CD1c-positive myeloid dendritic cell (primary cell): ENCODE results near the gene ARHGAP33.
A peak's percentile ranks its signal among the peaks of the same experiment; 100 is the strongest.

Source experiments
- DNase-seq: peaks from one replicate; pipeline ENCODE4 v3.0.0-alpha.2; 2016; ENCODE audit errors: extremely low spot score

The ARHGAP33 gene

DNA sequence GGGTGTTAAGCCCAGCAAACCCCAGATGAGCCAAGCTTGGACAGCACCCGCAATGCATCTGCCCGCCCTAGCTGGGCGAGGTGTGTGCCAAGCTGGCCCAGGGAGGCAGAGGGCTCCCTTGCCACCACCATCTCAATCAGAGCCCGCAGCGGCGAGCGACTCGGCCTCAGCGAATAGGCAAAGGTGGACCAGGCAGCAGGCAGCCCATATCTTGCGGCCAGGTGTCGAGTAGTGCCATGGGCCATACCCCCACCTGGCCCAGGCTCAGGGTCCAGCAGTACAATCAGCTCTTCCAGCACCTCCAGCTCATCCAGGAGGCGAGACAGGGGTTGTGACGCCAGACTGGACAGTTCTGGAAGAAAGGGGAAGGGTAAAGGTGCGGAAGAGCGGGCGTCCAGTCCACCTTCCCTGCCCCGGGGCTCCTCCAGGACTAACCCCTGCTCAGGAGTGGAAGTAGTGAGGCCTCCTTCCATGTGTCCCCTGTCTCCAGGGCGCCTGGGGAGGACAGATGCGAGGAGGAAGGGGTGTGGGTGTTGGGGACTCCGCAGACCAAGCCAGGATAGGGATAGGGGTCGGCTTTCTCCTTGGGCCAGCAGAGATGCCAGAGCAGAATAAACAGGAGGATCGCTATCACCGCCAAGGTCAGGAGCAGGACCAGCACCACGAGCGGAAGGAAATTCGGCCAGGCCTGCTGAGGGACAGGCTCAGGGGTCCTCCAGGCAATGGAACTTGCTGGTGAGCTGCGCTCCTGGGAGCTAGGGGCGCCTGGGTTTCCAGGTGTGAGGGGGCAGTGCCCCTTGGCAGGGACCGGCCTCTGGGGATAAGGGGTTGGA is 35.9 kb upstream of the ARHGAP33 start:
- DNase-seq: no peak

- DNase-seq: no peak
Measured at GRCh38 chr19:35740108-35740422, 35.3 kb upstream of the ARHGAP33 start.

- DNase-seq: peak; percentile 98
Measured at GRCh38 chr19:35740423-35741202, 34.8 kb upstream of the ARHGAP33 start.

DNA sequence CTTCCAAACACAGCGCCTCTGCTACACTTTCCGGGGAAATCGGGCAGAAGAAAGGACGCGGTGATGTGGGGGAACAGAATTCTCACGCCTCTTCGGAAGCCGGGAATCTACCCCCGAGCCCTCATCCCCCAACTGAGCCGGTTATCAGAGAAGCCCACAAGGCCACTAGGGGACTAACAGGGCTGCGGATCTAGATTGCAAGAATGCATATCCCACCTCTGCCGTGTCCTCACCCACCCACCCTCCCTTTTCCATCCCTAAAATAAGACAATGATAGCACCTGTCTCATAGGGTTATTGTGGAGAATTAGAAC is 34.2 kb upstream of the ARHGAP33 start:
- no peak for DNase-seq

- peak; percentile 94 for DNase-seq
Measured at GRCh38 chr19:35742121-35742724, 33.1 kb upstream of the ARHGAP33 start, which contains the start of gene IGFLR1. IGFLR1 (minus strand) TSS chr19:35742452; CDS start chr19:35741180, 1,272 bp downstream.

- no peak for DNase-seq
Measured at GRCh38 chr19:35743640-35744429, 31.5 kb upstream of the ARHGAP33 start.

GRCh38 chr19:35744430-35745327 is 30.7 kb upstream of the ARHGAP33 start:
- DNase-seq: peak; percentile 98

DNA sequence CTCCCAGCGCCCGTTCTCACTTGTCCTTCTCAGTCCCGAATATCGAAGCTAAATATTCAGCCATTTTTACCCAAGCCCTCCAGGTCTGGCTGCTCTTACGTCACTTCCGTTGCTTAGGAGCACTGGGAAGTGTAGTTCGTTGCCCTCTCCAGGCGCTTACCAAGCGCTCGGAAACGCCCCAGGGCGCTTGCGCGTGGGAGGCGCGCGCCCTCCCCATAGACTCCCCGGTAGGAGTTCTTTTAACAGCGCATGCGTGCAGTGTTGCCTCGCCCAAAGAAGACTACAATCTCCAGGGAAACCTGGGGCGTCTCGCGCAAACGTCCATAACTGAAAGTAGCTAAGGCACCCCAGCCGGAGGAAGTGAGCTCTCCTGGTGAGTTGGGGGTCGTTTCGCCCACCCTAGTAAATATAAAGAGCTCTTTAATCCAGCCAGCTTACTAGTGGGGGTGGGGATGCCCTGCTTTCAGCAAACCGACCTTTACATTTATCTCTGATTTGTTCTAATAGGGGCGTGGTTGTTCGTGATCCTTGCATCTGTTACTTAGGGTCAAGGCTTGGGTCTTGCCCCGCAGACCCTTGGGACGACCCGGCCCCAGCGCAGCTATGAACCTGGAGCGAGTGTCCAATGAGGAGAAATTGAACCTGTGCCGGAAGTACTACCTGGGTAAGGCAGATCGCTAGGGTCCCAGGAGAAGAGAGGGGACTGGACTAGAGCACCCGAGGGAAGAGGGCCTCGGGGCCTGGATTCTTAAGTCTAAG is 29.9 kb upstream of the ARHGAP33 start, which contains the start of the genes PSENEN and U2AF1L4:
TSS of gene PSENEN (plus strand) at position 324 of the 759 bp plus-strand sequence. CDS start at position 604, 280 bp downstream.
TSS of gene U2AF1L4 (minus strand) at position 91 of the 759 bp plus-strand sequence. CDS start at position 64, 27 bp downstream.
- DNase-seq: peak; percentile 100

- DNase-seq: no peak
Measured at GRCh38 chr19:35746087-35746462, 29.3 kb upstream of the ARHGAP33 start.

DNA sequence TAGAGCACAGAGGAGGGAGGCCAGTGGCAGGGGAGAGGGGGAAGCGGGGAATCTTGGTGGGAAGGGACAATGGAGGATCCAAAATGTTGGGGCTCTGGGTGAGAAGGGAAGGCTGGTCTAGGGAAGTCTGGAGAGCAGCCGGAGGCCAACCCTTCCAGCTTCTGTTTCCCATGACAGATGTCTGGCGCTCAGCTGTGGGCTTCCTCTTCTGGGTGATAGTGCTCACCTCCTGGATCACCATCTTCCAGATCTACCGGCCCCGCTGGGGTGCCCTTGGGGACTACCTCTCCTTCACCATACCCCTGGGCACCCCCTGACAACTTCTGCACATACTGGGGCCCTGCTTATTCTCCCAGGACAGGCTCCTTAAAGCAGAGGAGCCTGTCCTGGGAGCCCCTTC is 28.8 kb upstream of the ARHGAP33 start:
- DNase-seq: peak; percentile 28

- DNase-seq: peak; percentile 100
Measured at GRCh38 chr19:35748106-35749020, 27.0 kb upstream of the ARHGAP33 start, which contains the start of gene LIN37. LIN37 (plus strand) TSS chr19:35748576; CDS start chr19:35748725, 149 bp downstream.

DNA sequence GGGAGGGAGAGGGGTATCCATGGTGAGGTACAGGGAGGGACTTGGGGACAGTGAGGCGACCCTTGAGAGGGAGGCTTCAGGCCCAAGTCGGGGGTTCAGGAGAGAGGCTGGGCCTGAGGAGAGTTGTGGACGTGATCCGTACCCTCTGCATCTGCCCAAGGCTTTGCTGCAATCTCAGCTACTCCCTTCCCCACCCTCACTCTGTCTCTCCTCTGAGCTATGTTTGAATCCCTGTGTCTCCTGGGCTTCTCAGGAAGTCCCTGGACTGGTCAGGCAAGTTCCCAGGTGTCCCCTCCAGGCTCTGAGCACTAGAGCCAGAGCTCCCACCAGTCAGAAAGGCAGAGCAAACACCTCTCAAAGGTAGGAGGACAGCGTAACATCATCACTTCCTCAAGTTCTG is 25.2 kb upstream of the ARHGAP33 start:
- DNase-seq: no peak

DNA sequence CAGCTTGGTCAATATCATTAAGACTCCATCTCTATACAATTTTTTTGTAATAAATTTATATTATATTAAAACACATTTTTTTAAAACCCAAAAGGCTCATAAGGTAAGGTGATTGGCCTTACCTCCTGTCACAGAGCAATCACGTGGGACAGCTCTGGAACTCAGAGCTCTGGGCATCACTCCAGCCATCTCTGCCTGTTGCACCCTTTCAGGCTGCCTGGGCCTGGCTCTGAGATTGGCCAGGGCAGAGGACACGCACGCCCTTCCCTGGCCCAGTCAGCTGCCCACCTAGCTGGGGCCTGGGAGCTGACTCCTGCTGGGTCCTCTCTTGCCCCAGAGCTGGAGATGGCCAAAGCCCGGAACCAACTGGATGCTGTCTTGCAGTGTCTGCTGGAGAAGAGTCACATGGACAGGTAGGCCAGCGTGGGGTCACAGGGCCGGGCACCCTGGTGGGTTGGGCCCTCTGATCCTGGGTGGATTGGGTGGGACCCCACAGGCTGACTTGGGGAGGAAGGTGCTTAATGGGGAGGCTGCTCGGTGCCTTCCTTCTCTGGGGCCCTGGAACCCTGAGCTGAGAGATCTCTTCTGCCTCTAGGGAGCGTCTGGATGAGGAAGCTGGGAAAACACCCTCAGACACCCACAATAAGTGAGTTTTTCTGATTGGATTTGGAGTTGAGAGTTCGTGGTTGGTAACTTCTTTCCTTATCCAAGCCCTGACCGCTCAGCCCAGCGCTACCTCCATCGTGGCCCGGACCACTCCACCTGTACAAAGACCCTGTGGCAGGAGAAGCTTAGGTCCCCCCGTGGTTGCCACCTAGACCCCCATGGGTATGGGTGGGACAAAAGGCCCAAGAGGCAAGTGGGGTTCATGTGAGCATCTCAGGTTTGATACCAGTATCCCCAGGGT is 23.3 kb upstream of the ARHGAP33 start:
- peak; percentile 14 for DNase-seq

- no peak for DNase-seq
Measured at GRCh38 chr19:35752746-35753350, 22.5 kb upstream of the ARHGAP33 start.

DNA sequence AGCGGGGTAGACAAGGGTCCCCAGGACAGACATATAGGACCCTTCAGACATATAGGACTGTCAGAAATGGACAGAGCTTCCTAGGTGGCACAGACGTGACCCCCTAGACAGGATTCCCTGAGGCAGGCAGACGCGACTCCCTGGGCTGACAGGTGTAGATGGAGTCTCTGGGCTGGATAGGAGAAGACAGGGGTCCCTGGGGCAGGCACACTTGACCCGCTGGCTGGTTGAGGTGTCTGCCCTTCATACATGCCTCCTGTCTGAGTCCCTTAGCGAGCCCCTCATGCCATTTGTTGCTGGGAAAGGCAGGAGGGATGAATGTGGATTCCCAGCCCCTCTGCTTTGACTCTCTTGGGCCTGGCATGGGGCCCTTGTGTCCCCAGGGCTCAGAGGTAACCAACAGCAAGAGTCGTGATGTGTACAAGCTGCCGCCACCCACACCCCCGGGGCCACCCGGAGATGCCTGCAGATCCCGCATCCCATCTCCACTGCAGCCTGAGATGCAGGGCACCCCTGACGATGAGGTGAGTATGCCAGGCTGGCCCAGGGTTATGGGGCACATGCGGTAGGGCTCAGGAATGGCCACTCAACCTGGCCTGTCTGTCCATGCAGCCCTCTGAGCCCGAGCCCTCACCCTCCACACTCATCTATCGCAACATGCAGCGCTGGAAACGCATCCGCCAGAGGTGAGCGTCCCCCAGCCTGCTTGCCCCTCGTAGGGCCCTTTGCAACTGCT is 21.6 kb upstream of the ARHGAP33 start:
- no peak for DNase-seq

DNA sequence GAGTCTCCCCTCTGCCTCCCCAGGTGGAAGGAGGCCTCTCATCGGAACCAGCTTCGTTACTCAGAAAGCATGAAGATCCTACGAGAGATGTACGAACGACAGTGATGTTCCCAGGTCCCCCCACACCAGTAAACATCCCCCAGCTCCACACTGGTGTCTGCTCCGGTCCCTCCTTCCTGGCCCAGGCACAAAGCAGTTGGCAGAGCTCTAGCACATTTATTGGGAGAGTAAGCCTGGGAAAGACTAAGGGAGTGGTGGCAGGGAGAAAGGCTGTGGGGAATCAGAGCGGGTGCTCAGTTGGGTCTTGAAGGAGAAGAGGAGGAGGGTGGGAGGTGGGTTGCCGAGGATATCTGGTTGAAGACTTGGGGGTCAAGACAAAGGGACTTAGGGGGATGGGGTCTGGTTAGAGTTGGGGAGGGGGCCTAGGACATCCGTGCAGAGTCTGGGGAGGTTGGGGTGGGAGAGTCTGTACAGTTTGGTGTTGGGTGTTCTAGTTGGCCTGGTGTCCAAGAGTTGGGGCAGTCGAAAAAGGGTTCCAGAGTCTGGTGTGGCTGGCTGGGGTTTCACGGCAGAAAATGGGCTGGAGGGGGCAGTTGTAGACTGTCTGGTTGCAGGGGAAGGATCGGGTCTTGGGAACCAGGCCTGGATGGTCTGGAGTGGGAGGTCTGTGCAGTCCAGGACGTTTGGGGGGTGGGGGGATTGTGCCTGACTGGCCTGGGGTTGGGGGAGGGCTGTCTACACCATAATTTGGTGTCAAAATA is 20.8 kb upstream of the ARHGAP33 start:
- no peak for DNase-seq
